ENCODE measurements around the gene THRB. TPM values are rescaled to one million over a fixed set of nuclear protein-coding genes. Genes with fewer than 3 reads are reported as not detected.

The THRB gene
- total RNA-seq, 1 donor from 2014 or later, result not detected

- no peaks in the 10 kb centered on the region for H3K36me3 Mint-ChIP-seq (ENCODE audit: low read depth)
- no peaks in the 10 kb centered on the region for H3K4me1 Mint-ChIP-seq
- no peak overlapping the region for H3K4me3 Mint-ChIP-seq
- no peaks in the 10 kb centered on the region for H3K9me3 Mint-ChIP-seq
- no peak overlapping the region for H3K27ac Mint-ChIP-seq
- no peak for DNase-seq
- intact Hi-C loops (cut with micrococcal nuclease), result no loop called here
- H3K27me3 Mint-ChIP-seq, result peaks cover 2% of the 10 kb centered on the region
These were observed 349.2 kb downstream of the THRB start for GRCh38 chr3:24145481-24145880.

GRCh38 chr3:24142127-24142526, 352.5 kb downstream of the THRB start:
- H3K4me3 Mint-ChIP-seq, result no peak overlapping the region

GRCh38 chr3:24141548-24141947, 353.1 kb downstream of the THRB start:
- intact Hi-C loops (cut with micrococcal nuclease), result no loop called here
- Mint-ChIP-seq H3K27me3 (no peaks in the 10 kb centered on the region), H3K27ac (no peak overlapping the region), H3K9me3 (no peaks in the 10 kb centered on the region), H3K36me3 (ENCODE audit: low read depth) (no peaks in the 10 kb centered on the region), H3K4me3 (no peak overlapping the region), H3K4me1 (no peaks in the 10 kb centered on the region)
- DNase-seq, result no peak

More at GRCh38 chr3:24142127-24142526, 352.5 kb downstream of the THRB start:
- no peaks in the 10 kb centered on the region for H3K9me3 Mint-ChIP-seq
- no peaks in the 10 kb centered on the region for H3K27me3 Mint-ChIP-seq
- DNase-seq, result no peak
- no peaks in the 10 kb centered on the region for H3K4me1 Mint-ChIP-seq
- no peak overlapping the region for H3K27ac Mint-ChIP-seq
- intact Hi-C loops (cut with micrococcal nuclease), result no loop called here
- H3K36me3 Mint-ChIP-seq (ENCODE audit: low read depth), result no peaks in the 10 kb centered on the region

- Mint-ChIP-seq H3K4me3 (no peak overlapping the region), H3K4me1 (no peaks in the 10 kb centered on the region), H3K27ac (no peak overlapping the region), H3K36me3 (ENCODE audit: low read depth) (no peaks in the 10 kb centered on the region), H3K27me3 (no peaks in the 10 kb centered on the region), H3K9me3 (no peaks in the 10 kb centered on the region)
- intact Hi-C loops (cut with micrococcal nuclease), result no loop called here
- DNase-seq, result no peak
These were observed 354.9 kb downstream of the THRB start for GRCh38 chr3:24139463-24140412.

GRCh38 chr3:24138876-24139256, 355.8 kb downstream of the THRB start:
- H3K27me3 Mint-ChIP-seq, result no peaks in the 10 kb centered on the region
- H3K9me3 Mint-ChIP-seq, result no peaks in the 10 kb centered on the region
- intact Hi-C loops (cut with micrococcal nuclease), result no loop called here
- no peak for DNase-seq
- H3K4me1 Mint-ChIP-seq, result no peaks in the 10 kb centered on the region
- no peak overlapping the region for H3K27ac Mint-ChIP-seq
- no peak overlapping the region for H3K4me3 Mint-ChIP-seq
- no peaks in the 10 kb centered on the region for H3K36me3 Mint-ChIP-seq (ENCODE audit: low read depth)

GRCh38 chr3:24137958-24138875, 356.4 kb downstream of the THRB start:
- H3K4me3 Mint-ChIP-seq, result no peak overlapping the region
- H3K27ac Mint-ChIP-seq, result no peak overlapping the region
- no peaks in the 10 kb centered on the region for H3K4me1 Mint-ChIP-seq
- H3K27me3 Mint-ChIP-seq, result no peaks in the 10 kb centered on the region
- DNase-seq, result no peak
- no peaks in the 10 kb centered on the region for H3K36me3 Mint-ChIP-seq (ENCODE audit: low read depth)
- intact Hi-C loops (cut with micrococcal nuclease), result no loop called here
- H3K9me3 Mint-ChIP-seq, result no peaks in the 10 kb centered on the region

GRCh38 chr3:24137334-24137733, 357.3 kb downstream of the THRB start:
- Mint-ChIP-seq H3K4me1 (no peaks in the 10 kb centered on the region), H3K27ac (no peak overlapping the region), H3K4me3 (no peak overlapping the region), H3K9me3 (no peaks in the 10 kb centered on the region), H3K36me3 (ENCODE audit: low read depth) (no peaks in the 10 kb centered on the region), H3K27me3 (no peaks in the 10 kb centered on the region)
- no peak for DNase-seq
- intact Hi-C loops (cut with micrococcal nuclease), result no loop called here

GRCh38 chr3:24136624-24137310, 357.9 kb downstream of the THRB start:
- no peak overlapping the region for H3K27ac Mint-ChIP-seq

GRCh38 chr3:24135280-24135679, 359.4 kb downstream of the THRB start:
- Mint-ChIP-seq H3K27me3 (no peaks in the 10 kb centered on the region), H3K36me3 (ENCODE audit: low read depth) (no peaks in the 10 kb centered on the region), H3K9me3 (no peaks in the 10 kb centered on the region), H3K27ac (no peak overlapping the region), H3K4me1 (no peaks in the 10 kb centered on the region), H3K4me3 (no peak overlapping the region)
- no peak for DNase-seq
- intact Hi-C loops (cut with micrococcal nuclease), result no loop called here

More at GRCh38 chr3:24136624-24137310, 357.9 kb downstream of the THRB start:
- no peaks in the 10 kb centered on the region for H3K27me3 Mint-ChIP-seq
- no peak for DNase-seq
- H3K4me1 Mint-ChIP-seq, result no peaks in the 10 kb centered on the region
- no peaks in the 10 kb centered on the region for H3K9me3 Mint-ChIP-seq
- H3K36me3 Mint-ChIP-seq (ENCODE audit: low read depth), result no peaks in the 10 kb centered on the region
- H3K4me3 Mint-ChIP-seq, result no peak overlapping the region
- intact Hi-C loops (cut with micrococcal nuclease), result no loop called here

GRCh38 chr3:24133942-24134341, 360.7 kb downstream of the THRB start:
- intact Hi-C loops (cut with micrococcal nuclease), result no loop called here
- H3K27ac Mint-ChIP-seq, result no peak overlapping the region
- no peak overlapping the region for H3K4me3 Mint-ChIP-seq
- no peaks in the 10 kb centered on the region for H3K36me3 Mint-ChIP-seq (ENCODE audit: low read depth)
- no peaks in the 10 kb centered on the region for H3K27me3 Mint-ChIP-seq
- H3K4me1 Mint-ChIP-seq, result no peaks in the 10 kb centered on the region
- no peak for DNase-seq
- no peaks in the 10 kb centered on the region for H3K9me3 Mint-ChIP-seq

- no peak overlapping the region for H3K4me3 Mint-ChIP-seq
- DNase-seq, result no peak
- intact Hi-C loops (cut with micrococcal nuclease), result no loop called here
- no peaks in the 10 kb centered on the region for H3K4me1 Mint-ChIP-seq
- no peak overlapping the region for H3K27ac Mint-ChIP-seq
- H3K9me3 Mint-ChIP-seq, result no peaks in the 10 kb centered on the region
- no peaks in the 10 kb centered on the region for H3K36me3 Mint-ChIP-seq (ENCODE audit: low read depth)
- no peaks in the 10 kb centered on the region for H3K27me3 Mint-ChIP-seq
These were observed 361.2 kb downstream of the THRB start for GRCh38 chr3:24133436-24133835.

GRCh38 chr3:24129549-24129948, 365.1 kb downstream of the THRB start:
- intact Hi-C loops (cut with micrococcal nuclease), result no loop called here
- no peak for DNase-seq
- Mint-ChIP-seq H3K9me3 (no peaks in the 10 kb centered on the region), H3K4me3 (no peak overlapping the region), H3K4me1 (no peaks in the 10 kb centered on the region), H3K27ac (no peak overlapping the region), H3K36me3 (ENCODE audit: low read depth) (no peaks in the 10 kb centered on the region), H3K27me3 (no peaks in the 10 kb centered on the region)

- intact Hi-C loops (cut with micrococcal nuclease), result no loop called here
- no peak overlapping the region for H3K4me3 Mint-ChIP-seq
- no peaks in the 10 kb centered on the region for H3K4me1 Mint-ChIP-seq
These were observed 366.2 kb downstream of the THRB start for GRCh38 chr3:24128199-24129005.

More at GRCh38 chr3:24128199-24129005, 366.2 kb downstream of the THRB start:
- H3K36me3 Mint-ChIP-seq (ENCODE audit: low read depth), result no peaks in the 10 kb centered on the region
- DNase-seq, result no peak
- no peak overlapping the region for H3K27ac Mint-ChIP-seq
- no peaks in the 10 kb centered on the region for H3K27me3 Mint-ChIP-seq
- H3K9me3 Mint-ChIP-seq, result no peaks in the 10 kb centered on the region

Data from activated CD4-positive, alpha-beta T cell treated with anti-CD3 and anti-CD28 coated beads, Interleukin-2, amount 10 ng/mL, durations not matched to agents 24 days and 14 days (primary cell).